Hematopoietic multipotent progenitor cell treated with erythropoietin and hydrocortisone succinate and interleukin-3 and kit ligand, for 6 days (in vitro differentiated cells): ENCODE measurements around the gene ZNF180.
"Not testable (repeated sequence)": the region's sequence is repeated elsewhere in the genome, so short reads cannot be mapped to it uniquely, and the experiment has no call there.

Experiments used
- DNase-seq: peaks from one replicate; pipeline ENCODE4 v3.0.0-alpha.2; 2015

Gene ZNF180

GRCh38 chr19:44496711-44497110 is 3.6 kb downstream of the ZNF180 start:
- no peak for DNase-seq

DNA sequence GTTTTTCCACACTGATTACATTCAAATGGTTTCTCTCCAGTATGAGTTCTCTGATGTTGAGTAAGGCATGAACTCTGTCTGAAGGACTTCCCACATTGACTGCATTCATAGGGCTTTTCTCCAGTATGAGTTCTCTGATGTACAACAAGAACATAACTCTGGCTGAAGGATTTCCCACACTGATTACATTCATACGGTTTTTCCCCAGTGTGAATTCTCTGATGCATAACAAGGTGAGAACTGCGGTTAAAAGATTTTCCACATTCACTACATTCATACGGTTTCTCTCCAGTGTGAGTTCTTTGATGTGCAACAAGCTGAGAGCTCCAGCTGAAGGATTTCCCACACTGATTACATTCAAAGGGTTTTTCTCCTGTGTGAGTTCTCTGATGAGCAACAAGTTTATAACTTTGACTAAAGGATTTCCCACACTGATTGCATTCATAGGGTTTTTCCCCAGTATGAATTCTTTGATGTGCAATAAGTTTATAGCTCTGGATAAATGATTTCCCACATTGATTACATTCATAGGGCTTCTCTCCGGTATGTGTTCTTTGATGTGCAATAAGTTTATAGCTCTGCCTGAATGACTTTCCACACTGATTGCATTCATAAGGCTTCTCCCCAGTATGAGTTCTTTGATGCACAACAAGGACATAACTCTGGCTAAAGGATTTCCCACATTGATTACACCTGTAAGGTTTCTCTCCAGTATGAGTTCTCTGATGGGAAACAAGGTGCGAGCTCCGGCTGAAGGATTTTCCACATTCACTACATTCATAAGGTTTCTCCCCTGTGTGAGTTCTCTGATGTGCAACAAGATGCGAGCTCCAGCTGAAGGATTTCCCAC is 23.5 kb downstream of the ZNF180 start:
- DNase-seq, result peak; percentile 51

DNA sequence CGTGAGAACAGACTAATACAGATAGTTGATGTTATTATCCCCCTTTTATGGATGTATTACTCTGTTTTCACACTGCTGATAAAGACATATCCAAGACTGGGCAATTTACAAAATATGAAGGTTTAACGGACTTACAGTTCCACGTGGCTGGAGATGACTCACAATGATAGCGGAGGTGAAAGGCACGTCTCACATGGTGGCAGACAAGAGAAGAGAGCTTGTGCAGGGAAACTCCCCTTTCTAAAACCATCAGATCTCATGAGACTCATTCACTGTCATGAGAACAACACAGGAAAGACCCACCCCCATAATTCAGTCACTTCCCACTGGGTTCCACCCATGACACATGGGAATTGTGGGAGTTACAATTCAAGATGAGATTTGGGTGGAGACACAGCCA is 31.6 kb downstream of the ZNF180 start:
- DNase-seq, result not testable (repeated sequence)

DNA sequence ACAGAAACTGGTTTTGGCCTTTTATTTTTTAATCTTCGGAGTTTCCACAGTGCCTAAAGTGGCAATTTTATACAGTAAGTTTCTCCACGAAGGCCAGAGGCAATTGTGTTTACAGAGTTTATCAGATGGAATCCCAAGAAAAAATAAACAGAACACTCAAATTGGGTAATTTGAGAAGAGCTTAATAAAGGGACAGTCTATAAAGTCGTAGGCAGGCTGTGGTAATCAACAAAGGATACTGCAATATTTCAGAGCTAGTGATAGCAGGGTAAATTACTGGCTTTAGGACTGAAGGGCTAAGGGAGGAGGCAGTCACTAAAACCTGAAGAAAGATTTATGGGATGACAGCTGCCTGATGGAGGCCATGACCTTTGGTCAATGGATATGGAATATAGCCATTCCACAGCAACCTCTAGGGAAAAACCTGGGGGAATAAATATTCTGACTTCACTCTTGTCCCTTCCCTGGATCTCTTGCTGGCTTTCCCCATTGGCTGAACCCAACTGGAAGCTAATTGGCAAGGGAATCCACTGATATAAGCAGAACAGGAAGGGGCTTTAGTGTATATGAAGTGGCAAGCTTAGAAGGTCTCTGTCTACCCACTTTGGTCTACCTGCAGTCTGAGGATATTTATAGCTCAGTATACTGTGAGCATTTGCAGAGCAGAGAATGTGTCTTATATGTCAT is 37.6 kb downstream of the ZNF180 start:
- not testable (repeated sequence) for DNase-seq

DNA sequence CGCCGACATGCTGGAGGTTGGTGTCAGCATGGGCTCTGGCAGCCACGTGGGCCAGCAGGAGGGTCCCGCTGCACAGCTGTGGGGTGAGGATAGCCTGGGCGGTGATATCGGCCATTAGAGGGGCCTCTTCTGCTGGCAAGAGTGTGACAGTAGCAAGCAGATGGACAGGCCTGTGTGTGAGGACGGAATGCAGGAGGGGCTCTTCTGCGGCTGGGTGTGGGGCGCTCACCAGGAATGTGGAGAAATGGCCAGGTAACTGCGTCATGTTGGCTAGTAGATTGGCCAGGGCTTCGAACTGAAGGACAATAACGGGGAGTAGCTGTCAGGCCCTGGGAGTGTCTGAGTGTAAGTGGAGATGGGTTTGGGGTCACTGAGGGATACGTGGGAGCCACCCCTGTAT is 44.3 kb downstream of the ZNF180 start:
- DNase-seq, result not testable (repeated sequence)

- DNase-seq, result no peak
Observed at GRCh38 chr19:44455100-44455499, 45.2 kb downstream of the ZNF180 start.

DNA sequence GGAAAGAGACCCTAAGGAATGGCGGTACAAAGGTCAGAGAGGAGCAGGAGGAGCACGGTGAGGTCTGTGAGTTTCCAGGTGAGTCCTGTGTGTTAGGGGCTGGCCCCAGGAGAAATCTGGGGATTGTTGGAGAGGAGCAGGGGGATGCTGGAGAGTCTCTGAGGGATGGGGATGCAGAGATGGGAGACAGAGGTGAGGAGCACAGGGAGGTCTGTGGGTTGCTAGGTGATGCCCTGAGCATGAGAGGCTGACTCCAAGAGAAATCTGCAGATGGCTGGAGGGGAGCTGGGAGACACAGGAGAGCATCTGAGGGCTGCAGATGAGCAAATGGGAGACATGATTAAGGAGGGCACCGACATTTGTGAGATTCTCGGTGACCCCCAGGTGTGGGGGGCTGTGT is 48.0 kb downstream of the ZNF180 start:
- DNase-seq, result no peak

- no peak for DNase-seq
Observed at GRCh38 chr19:44451687-44452086, 48.6 kb downstream of the ZNF180 start.

GRCh38 chr19:44447916-44448674 is 52.2 kb downstream of the ZNF180 start, which contains the start of gene ZNF229:
TSS of gene ZNF229 (minus strand) at chr19:44448472. CDS start at chr19:44442847, 5,625 bp downstream.
- DNase-seq, result peak; percentile 97

- DNase-seq, result no peak
Observed at GRCh38 chr19:44438441-44438840, 61.9 kb downstream of the ZNF180 start.

GRCh38 chr19:44435441-44435840 is 64.9 kb downstream of the ZNF180 start:
- no peak for DNase-seq

GRCh38 chr19:44430956-44431355 is 69.4 kb downstream of the ZNF180 start:
- DNase-seq, result no peak
